ENCODE measurements around the gene MMS19. TPM values are rescaled to one million over a fixed set of nuclear protein-coding genes. Genes with fewer than 3 reads are reported as not detected.
"Not testable (repeated sequence)": the region's sequence is repeated elsewhere in the genome, so short reads cannot be mapped to it uniquely, and the experiment has no call there.

MMS19 gene
- total RNA-seq, result 70.2 and 73.2 TPM in 2 replicates

- intact Hi-C loops (cut with micrococcal nuclease), result loop anchor here (1.0 to 5.0 kb wide), 13 partner anchors 35 to 351 kb away; partner anchors contain the start of genes ARHGAP19, AVPI1, EXOSC1 and FRAT1
These were observed at the start of gene MMS19 for GRCh38 chr10:97498076-97498840. Gene MMS19, minus strand, starts transcription at chr10:97498422. Its CDS starts 38 bp downstream, at chr10:97498384.

GRCh38 chr10:97547962-97548361 lies 49.7 kb upstream of the MMS19 start:
- intact Hi-C loops (cut with micrococcal nuclease), result no loop called here

- intact Hi-C loops (cut with micrococcal nuclease), result no loop called here
These were observed 49.0 kb upstream of the MMS19 start for GRCh38 chr10:97547271-97547600.

- intact Hi-C loops (cut with micrococcal nuclease), result no loop called here
These were observed 48.4 kb upstream of the MMS19 start for GRCh38 chr10:97546456-97547270.

GRCh38 chr10:97543025-97543546 lies 44.9 kb upstream of the MMS19 start:
- intact Hi-C loops (cut with micrococcal nuclease), result no loop called here

GRCh38 chr10:97542169-97543024 lies 44.2 kb upstream of the MMS19 start:
- intact Hi-C loops (cut with micrococcal nuclease), result no loop called here

GRCh38 chr10:97540669-97541500 lies 42.7 kb upstream of the MMS19 start:
- intact Hi-C loops (cut with micrococcal nuclease), result no loop called here

GRCh38 chr10:97539523-97540200 lies 41.4 kb upstream of the MMS19 start:
- intact Hi-C loops (cut with micrococcal nuclease), result no loop called here

GRCh38 chr10:97538839-97539238 lies 40.6 kb upstream of the MMS19 start:
- intact Hi-C loops (cut with micrococcal nuclease), result no loop called here

- intact Hi-C loops (cut with micrococcal nuclease), result no loop called here
These were observed 40.2 kb upstream of the MMS19 start for GRCh38 chr10:97538411-97538810.

GRCh38 chr10:97537186-97537869 lies 39.1 kb upstream of the MMS19 start:
- intact Hi-C loops (cut with micrococcal nuclease), result no loop called here

GRCh38 chr10:97534746-97535367 lies 36.6 kb upstream of the MMS19 start:
- intact Hi-C loops (cut with micrococcal nuclease), result no loop called here

GRCh38 chr10:97533888-97534287 lies 35.7 kb upstream of the MMS19 start:
- intact Hi-C loops (cut with micrococcal nuclease), result no loop called here

- intact Hi-C loops (cut with micrococcal nuclease), result no loop called here
These were observed 34.9 kb upstream of the MMS19 start for GRCh38 chr10:97532935-97533671.

- intact Hi-C loops (cut with micrococcal nuclease), result no loop called here
These were observed 33.3 kb upstream of the MMS19 start for GRCh38 chr10:97531401-97531986.

- intact Hi-C loops (cut with micrococcal nuclease), result no loop called here
These were observed 31.7 kb upstream of the MMS19 start for GRCh38 chr10:97529685-97530465.

GRCh38 chr10:97528876-97529275 lies 30.7 kb upstream of the MMS19 start:
- intact Hi-C loops (cut with micrococcal nuclease), result not testable (repeated sequence)
